Measurements from ENCODE around the gene TMEM69.
"Not testable (repeated sequence)": the region's sequence is repeated elsewhere in the genome, so short reads cannot be mapped to it uniquely, and the experiment has no call there.

The TMEM69 gene

DNA sequence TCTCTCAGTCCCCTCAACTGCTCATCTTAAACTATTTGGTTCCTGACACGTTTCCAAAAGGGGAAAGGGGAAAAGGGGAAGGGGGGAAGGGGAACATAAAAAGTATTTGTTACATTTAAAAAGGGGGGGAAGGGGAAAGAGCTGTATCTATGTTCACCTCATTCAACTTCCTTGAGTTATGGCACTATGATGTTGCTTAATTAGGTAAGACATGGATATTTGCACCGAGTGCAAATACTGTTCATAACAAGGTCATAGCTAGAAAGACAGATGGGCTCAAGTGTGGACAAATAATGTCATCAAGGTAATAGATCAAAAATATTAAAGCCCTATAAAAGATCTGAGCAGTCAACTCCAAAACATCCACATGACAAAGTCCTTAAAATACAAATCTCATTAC lies 27.6 kb upstream of the TMEM69 start:
- Histone ChIP-seq H3K27me3 (ENCODE audit: insufficient read depth, low read length) (no peaks in the 10 kb centered on the region), H3K27ac (ENCODE audit: low read depth, low read length) (no peak overlapping the region), H3K79me2 (ENCODE audit: control insufficient read depth, insufficient read depth, low read length, unreplicated experiment) (peaks cover 42% of the 10 kb centered on the region), H3K4me1 (ENCODE audit: control insufficient read depth, insufficient read depth, low read length, unreplicated experiment) (no peaks in the 10 kb centered on the region), H3K36me3 (ENCODE audit: insufficient read depth, low read length) (peaks cover 34% of the 10 kb centered on the region), H3K4me3 (ENCODE audit: low read depth, low read length) (no peak overlapping the region), H2AFZ (ENCODE audit: low read length, unreplicated experiment) (no peak overlapping the region)

DNA sequence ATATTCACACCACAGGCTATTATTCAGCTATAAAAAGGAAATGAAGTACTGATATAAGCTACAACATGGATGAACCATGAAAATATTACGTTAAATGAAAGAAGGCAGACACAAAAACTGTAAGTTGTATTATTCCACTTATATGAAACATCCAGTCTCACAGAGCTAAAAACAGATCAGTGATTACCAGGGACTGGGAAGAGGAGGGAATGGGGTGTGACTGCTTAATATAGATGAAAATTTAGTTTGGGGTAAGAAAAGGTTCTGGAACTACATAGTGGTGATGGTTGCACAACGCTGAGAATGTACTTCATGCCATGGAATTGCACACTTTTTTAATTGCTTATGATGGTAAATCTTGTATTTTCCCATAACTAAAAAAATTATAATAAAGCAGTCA lies 21.1 kb upstream of the TMEM69 start:
- H3K27me3 ChIP-seq (ENCODE audit: insufficient read depth, low read length) = no peaks in the 10 kb centered on the region
- H3K4me1 ChIP-seq (ENCODE audit: control insufficient read depth, insufficient read depth, low read length, unreplicated experiment) = peaks cover 18% of the 10 kb centered on the region
- no peaks in the 10 kb centered on the region for H3K36me3 ChIP-seq (ENCODE audit: insufficient read depth, low read length)

DNA sequence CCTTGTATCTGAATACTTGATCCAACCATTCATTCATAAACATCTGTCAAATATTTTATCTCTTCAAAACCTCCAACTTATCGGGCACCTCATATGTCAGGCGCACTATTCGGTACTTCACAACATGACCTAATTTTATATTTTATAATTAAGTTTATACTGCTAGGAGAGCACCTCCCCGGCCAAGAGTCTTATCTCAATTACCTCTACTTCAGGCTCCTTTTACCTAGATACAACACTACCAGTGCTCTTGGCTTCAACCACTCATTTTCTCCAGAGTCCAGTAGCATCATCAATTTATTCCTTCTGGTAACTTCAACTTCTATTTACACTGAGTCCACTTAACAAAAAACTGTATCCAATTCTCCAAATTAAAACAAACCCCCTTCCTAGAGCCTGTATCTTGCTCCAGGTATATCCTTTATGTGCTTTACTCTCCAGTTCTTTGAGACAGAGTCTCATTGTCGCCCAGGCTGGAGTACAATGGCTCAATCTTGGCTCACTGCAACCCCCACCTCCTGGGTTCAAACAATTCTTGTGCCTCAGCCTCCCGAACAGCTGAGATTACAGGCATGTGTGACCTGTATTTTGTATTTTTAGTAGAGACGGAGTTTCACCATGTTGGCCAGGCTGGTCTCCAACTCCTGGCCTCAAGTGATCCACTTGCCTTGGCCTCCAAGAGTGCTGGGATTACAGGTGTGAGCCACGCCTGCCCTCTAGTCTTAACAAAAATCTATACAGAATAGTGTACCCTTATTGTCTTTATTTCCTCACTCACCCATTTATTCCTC lies 20.5 kb upstream of the TMEM69 start:
- Histone ChIP-seq H3K4me3 (ENCODE audit: low read depth, low read length) (no peak overlapping the region), H3K79me2 (ENCODE audit: control insufficient read depth, insufficient read depth, low read length, unreplicated experiment) (peaks cover 94% of the 10 kb centered on the region), H2AFZ (ENCODE audit: low read length, unreplicated experiment) (no peak overlapping the region), H3K27me3 (ENCODE audit: insufficient read depth, low read length) (no peaks in the 10 kb centered on the region), H3K4me1 (ENCODE audit: control insufficient read depth, insufficient read depth, low read length, unreplicated experiment) (peaks cover 18% of the 10 kb centered on the region), H3K36me3 (ENCODE audit: insufficient read depth, low read length) (no peaks in the 10 kb centered on the region), H3K27ac (ENCODE audit: low read depth, low read length) (no peak overlapping the region)

More for the DNA sequence above, 21.1 kb upstream of the TMEM69 start:
- no peak overlapping the region for H3K27ac ChIP-seq (ENCODE audit: low read depth, low read length)
- no peak overlapping the region for H2AFZ ChIP-seq (ENCODE audit: low read length, unreplicated experiment)
- no peak overlapping the region for H3K4me3 ChIP-seq (ENCODE audit: low read depth, low read length)
- peaks cover 94% of the 10 kb centered on the region for H3K79me2 ChIP-seq (ENCODE audit: control insufficient read depth, insufficient read depth, low read length, unreplicated experiment)

DNA sequence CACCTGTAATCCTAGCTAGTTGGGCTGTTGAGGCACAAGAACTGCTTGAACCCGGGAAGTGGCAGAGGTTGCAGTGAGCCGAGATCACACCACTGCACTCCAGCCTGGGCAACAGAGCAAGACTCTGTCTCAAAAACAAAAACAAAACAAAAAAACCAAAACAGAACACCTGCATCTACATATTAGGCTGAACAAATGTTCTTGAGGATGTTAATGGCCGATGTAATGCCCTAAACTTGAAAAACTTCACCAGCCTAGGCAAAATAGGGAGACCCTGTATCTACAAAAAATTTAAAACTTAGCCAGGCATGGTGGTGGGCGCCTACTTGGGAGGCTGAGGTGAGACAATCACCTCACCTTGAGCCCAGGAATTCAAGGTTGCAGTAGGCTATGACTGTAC lies 19.5 kb upstream of the TMEM69 start:
- Histone ChIP-seq H3K4me3 (ENCODE audit: low read depth, low read length) (no peak overlapping the region), H2AFZ (ENCODE audit: low read length, unreplicated experiment) (no peak overlapping the region), H3K79me2 (ENCODE audit: control insufficient read depth, insufficient read depth, low read length, unreplicated experiment) (peaks cover 94% of the 10 kb centered on the region), H3K4me1 (ENCODE audit: control insufficient read depth, insufficient read depth, low read length, unreplicated experiment) (peaks cover 18% of the 10 kb centered on the region), H3K36me3 (ENCODE audit: insufficient read depth, low read length) (no peaks in the 10 kb centered on the region), H3K27me3 (ENCODE audit: insufficient read depth, low read length) (no peaks in the 10 kb centered on the region), H3K27ac (ENCODE audit: low read depth, low read length) (no peak overlapping the region)

DNA sequence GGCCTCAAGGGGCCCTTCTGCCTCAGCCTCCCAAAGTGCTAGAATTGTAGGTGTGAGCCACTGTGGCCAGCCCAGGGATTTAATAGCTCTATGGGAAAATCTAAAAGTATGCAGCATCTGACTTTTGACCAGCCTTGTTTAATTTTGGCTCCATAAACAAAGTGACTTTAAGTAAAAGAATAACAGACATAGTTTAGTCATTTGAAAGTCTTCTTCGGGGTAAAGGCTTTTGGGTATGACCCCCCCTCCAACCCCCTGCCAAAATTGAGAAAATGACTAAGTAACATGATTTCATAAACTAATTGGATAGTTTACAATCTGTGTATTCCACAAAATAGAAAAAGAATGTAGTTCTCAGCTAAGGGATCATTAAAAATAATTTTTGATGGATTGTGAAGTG lies 18.6 kb upstream of the TMEM69 start:
- Histone ChIP-seq H2AFZ (ENCODE audit: low read length, unreplicated experiment) (no peak overlapping the region), H3K27me3 (ENCODE audit: insufficient read depth, low read length) (no peaks in the 10 kb centered on the region), H3K4me1 (ENCODE audit: control insufficient read depth, insufficient read depth, low read length, unreplicated experiment) (peaks cover 18% of the 10 kb centered on the region), H3K36me3 (ENCODE audit: insufficient read depth, low read length) (no peaks in the 10 kb centered on the region), H3K27ac (ENCODE audit: low read depth, low read length) (peak overlapping the region; percentile 52), H3K4me3 (ENCODE audit: low read depth, low read length) (no peak overlapping the region), H3K79me2 (ENCODE audit: control insufficient read depth, insufficient read depth, low read length, unreplicated experiment) (peaks cover 96% of the 10 kb centered on the region)

DNA sequence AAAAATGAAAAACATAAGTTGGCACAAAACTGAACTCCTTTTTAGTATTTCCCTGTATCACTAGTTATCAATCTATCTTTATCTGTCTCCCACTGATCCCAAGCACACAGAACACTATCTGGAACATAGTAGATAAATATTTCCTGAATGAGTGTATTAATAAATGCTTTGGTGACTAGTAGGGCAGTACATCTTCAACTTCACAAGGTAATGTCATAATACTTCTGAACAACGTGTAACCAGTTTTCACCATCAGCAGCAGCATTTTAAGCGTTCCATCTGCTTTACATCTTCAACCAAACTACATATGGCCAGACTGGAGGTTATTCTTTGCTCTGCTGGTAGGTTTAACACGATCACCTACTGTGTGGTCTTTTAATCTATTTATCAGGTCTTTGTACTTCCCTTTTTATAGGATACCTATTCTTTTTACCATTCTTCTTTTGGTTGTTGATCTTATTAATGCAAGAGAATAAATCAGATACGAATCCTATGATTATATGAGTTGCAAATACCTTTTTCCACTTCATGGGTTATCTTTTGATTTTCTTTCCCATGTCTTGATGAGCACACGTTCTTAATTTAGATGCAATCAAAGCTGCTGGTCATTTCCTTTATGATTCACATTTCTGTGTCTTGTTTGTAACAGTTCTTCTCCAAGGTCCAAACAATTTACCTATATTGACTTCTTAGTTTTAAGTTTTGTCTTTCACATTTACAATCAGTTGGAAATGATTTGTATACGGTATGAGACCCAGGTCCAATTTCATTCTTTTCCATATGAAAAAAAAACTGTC lies 17.9 kb upstream of the TMEM69 start:
- no peaks in the 10 kb centered on the region for H3K27me3 ChIP-seq (ENCODE audit: insufficient read depth, low read length)
- peaks cover 96% of the 10 kb centered on the region for H3K79me2 ChIP-seq (ENCODE audit: control insufficient read depth, insufficient read depth, low read length, unreplicated experiment)
- H3K27ac ChIP-seq (ENCODE audit: low read depth, low read length) = peak overlapping the region; percentile 52
- H3K4me1 ChIP-seq (ENCODE audit: control insufficient read depth, insufficient read depth, low read length, unreplicated experiment) = peaks cover 18% of the 10 kb centered on the region
- no peak overlapping the region for H2AFZ ChIP-seq (ENCODE audit: low read length, unreplicated experiment)
- no peaks in the 10 kb centered on the region for H3K36me3 ChIP-seq (ENCODE audit: insufficient read depth, low read length)
- no peak overlapping the region for H3K4me3 ChIP-seq (ENCODE audit: low read depth, low read length)

DNA sequence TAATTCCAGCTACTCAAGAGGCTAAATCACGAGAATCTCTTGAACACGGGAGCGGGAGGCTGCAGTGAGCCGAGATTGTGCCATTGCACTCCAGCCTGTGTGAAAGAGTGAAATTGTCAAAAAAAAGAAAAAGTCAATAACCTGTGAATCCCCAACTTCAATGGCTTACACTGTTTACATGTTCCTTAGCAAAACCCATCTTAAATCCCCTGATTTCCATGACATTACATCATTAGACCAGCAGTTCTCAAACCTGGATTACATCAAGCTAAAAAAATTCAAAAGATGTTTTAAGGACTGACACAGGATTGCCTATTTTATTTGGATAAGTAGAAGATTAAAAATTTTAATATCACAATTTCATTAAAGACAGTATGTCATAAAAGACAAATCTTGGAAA lies 14.0 kb upstream of the TMEM69 start:
- Histone ChIP-seq H3K36me3 (ENCODE audit: insufficient read depth, low read length) (no peaks in the 10 kb centered on the region), H3K4me3 (ENCODE audit: low read depth, low read length) (no peak overlapping the region), H3K27ac (ENCODE audit: low read depth, low read length) (no peak overlapping the region), H3K4me1 (ENCODE audit: control insufficient read depth, insufficient read depth, low read length, unreplicated experiment) (peaks cover 34% of the 10 kb centered on the region), H3K79me2 (ENCODE audit: control insufficient read depth, insufficient read depth, low read length, unreplicated experiment) (peaks cover 95% of the 10 kb centered on the region), H3K27me3 (ENCODE audit: insufficient read depth, low read length) (no peaks in the 10 kb centered on the region), H2AFZ (ENCODE audit: low read length, unreplicated experiment) (no peak overlapping the region)

DNA sequence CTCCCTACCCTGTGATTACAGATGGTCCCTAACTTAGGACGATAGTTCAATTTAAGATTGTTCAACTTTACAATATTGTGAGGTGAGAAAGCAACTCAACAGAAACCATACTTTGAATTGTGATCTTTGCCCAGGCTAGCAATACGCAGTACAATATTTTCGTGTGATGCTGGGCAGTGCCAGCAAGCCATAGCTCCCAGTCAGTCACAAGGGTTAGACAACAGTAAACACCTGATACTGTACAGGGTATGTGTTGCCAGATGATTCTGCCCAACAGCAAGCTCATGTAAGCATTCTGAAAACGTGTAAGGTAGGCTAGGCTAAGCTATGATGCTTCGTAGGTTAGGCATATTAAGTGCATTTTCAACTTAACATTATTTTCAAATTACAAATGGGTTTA lies 13.5 kb upstream of the TMEM69 start:
- Histone ChIP-seq H3K36me3 (ENCODE audit: insufficient read depth, low read length) (no peaks in the 10 kb centered on the region), H3K4me1 (ENCODE audit: control insufficient read depth, insufficient read depth, low read length, unreplicated experiment) (peaks cover 34% of the 10 kb centered on the region), H3K27ac (ENCODE audit: low read depth, low read length) (no peak overlapping the region)

DNA sequence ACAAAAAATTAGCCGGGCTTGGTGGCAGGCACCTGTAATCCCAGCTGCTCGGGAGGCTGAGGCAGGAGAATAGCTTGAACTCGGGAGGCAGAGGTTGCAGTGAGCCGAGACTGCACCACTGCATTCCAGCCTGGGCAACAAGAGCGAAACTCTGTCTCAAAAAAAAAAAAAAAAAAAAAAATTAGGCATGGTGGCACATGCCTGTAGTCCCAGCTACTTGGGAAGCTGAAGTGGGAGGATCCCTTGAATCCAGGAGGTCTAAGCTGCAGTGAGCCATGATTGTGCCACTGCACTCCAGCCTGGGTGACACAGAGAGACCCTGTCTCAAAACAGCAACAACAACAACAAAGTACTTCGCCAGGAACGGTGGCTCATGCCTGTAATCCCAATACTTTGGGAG lies 11.4 kb upstream of the TMEM69 start:
- Histone ChIP-seq H3K4me1 (ENCODE audit: control insufficient read depth, insufficient read depth, low read length, unreplicated experiment) (peaks cover 37% of the 10 kb centered on the region), H3K79me2 (ENCODE audit: control insufficient read depth, insufficient read depth, low read length, unreplicated experiment) (peaks cover 94% of the 10 kb centered on the region)
- H3K27ac ChIP-seq (ENCODE audit: low read depth, low read length); H3K4me3 ChIP-seq (ENCODE audit: low read depth, low read length); H2AFZ ChIP-seq (ENCODE audit: low read length, unreplicated experiment); H3K36me3 ChIP-seq (ENCODE audit: insufficient read depth, low read length); H3K27me3 ChIP-seq (ENCODE audit: insufficient read depth, low read length): not testable (repeated sequence)

More for the DNA sequence above, 13.5 kb upstream of the TMEM69 start:
- Histone ChIP-seq H2AFZ (ENCODE audit: low read length, unreplicated experiment) (no peak overlapping the region), H3K4me3 (ENCODE audit: low read depth, low read length) (no peak overlapping the region), H3K79me2 (ENCODE audit: control insufficient read depth, insufficient read depth, low read length, unreplicated experiment) (peaks cover 95% of the 10 kb centered on the region), H3K27me3 (ENCODE audit: insufficient read depth, low read length) (no peaks in the 10 kb centered on the region)

DNA sequence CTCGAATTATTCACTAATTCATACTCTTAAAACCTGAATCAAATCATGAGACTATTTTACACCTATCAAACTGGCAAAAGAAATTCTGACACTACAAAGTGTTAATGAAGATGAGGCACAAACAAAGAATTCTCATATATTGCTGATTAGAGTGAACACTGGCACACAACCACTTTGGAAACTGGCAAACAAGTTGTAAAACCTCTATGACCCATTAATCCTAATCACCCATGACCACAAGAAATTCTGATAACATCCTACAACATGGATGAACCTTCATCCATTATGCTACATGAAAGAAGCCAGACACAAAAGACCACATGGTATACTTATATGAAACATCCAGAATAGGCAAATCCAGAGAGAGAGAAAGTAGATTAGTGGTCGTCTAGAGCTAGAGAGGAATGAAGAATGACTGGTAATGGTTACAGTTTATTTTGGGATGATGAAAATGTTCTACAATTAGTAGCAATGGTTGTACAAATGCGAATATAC lies 10.2 kb upstream of the TMEM69 start:
- H2AFZ ChIP-seq (ENCODE audit: low read length, unreplicated experiment) = no peak overlapping the region
- H3K27ac ChIP-seq (ENCODE audit: low read depth, low read length) = no peak overlapping the region
- H3K4me3 ChIP-seq (ENCODE audit: low read depth, low read length) = no peak overlapping the region
- H3K79me2 ChIP-seq (ENCODE audit: control insufficient read depth, insufficient read depth, low read length, unreplicated experiment) = peaks cover 94% of the 10 kb centered on the region
- no peaks in the 10 kb centered on the region for H3K36me3 ChIP-seq (ENCODE audit: insufficient read depth, low read length)
- peaks cover 44% of the 10 kb centered on the region for H3K4me1 ChIP-seq (ENCODE audit: control insufficient read depth, insufficient read depth, low read length, unreplicated experiment)
- no peaks in the 10 kb centered on the region for H3K27me3 ChIP-seq (ENCODE audit: insufficient read depth, low read length)

All from ACC112 (cell line).